ENCODE measurements around the gene HESX1. TPM values are rescaled to one million over a fixed set of nuclear protein-coding genes. Genes with fewer than 3 reads are reported as not detected.
A peak's percentile ranks its signal among the peaks of the same experiment; 100 is the strongest.

Gene HESX1
- total RNA-seq, 2 experiments from 2014 or later, result 0.43 to 0.54 TPM

DNA sequence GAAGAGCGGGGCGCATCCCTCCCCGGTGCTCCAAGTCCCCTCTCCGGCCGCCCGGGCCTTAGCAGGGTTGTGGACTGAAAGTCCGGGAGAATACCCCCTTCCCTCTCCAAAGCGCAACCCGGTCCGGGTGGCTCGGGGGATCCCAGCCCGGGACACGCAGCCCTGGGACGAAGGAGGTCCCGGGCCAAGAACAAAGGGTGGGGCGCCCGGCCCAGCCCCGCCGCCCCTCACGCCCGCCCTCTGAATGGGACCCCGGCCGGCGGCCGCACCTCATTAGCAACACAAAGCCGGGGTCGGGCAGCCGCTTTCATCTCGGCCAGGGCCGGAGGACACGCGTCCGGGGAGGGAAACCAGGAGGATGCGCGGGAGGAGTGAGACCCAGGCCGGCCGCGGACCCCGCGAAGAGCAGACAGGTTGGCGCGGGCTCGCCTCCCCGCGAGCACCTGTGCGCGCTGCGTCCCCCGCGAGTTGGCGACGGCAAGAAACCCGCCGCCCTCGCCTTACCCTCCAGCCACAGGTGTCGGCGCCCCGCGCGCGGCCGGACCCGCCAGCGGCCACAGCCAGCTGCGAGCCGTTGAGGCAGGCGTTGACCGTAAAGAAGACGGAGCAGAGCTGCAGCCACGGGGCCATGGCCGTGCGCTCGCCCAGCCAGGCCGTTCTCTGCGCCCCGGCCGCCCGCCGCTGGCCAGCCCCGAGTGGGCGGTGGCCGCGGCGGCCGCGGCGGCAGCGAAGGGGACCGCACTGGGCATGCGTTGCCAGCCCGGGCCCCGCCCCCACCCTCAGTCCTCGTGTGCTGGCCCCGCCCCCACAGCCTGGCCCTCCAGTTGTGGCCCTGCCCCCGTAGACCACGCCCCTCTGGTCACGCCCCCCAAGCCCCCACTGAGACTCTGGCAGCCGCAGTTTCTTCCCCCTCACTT is 34.9 kb downstream of the HESX1 start, which contains the start of gene IL17RD:
Gene IL17RD, minus strand, starts transcription at position 697 of the 917 bp plus-strand sequence. Its CDS starts 67 bp downstream, at position 630.
- intact Hi-C loops (cut with micrococcal nuclease), result no loop called here

DNA sequence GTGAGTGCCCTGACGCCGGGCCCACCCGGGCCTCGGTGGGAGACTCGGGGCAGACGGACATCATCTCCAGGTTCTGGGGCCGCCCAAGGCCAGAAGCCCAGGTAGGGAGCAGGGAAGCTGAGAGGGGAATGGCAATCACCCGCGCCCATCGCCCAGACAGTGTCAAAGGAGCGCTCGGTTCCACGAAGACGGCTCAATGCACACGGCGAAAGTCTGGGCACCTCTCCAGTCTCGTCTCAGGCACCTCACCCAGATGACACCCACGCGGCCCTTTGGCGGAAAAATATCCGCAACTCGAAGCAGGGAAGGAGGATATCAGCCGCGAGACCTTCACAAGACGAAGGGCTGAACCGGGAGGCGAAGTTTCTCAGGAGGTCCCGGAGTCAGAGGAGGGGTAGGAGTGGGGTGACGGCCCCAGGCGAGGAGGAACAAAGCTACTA is 35.5 kb downstream of the HESX1 start:
- no peaks in the 10 kb centered on the region for H3K36me3 Mint-ChIP-seq (ENCODE audit: low read depth)
- intact Hi-C loops (cut with micrococcal nuclease), result no loop called here
- peak overlapping the region; percentile 72 for H3K4me3 Mint-ChIP-seq
- ChIA-PET CTCF (interaction anchor here (1.4 kb wide), 1 partner anchor 64 kb away, joined by 6 read pairs; no protein-coding TSS in a partner anchor), POLR2A (no interaction called here)
- ATAC-seq, result peak; percentile 28
- H3K27me3 Mint-ChIP-seq, result peaks cover 69% of the 10 kb centered on the region
- peaks cover 13% of the 10 kb centered on the region for H3K4me1 Mint-ChIP-seq (ENCODE audit: low read depth)
- H3K9me3 Mint-ChIP-seq, result no peaks in the 10 kb centered on the region
- TF ChIP-seq, protein P1, sequence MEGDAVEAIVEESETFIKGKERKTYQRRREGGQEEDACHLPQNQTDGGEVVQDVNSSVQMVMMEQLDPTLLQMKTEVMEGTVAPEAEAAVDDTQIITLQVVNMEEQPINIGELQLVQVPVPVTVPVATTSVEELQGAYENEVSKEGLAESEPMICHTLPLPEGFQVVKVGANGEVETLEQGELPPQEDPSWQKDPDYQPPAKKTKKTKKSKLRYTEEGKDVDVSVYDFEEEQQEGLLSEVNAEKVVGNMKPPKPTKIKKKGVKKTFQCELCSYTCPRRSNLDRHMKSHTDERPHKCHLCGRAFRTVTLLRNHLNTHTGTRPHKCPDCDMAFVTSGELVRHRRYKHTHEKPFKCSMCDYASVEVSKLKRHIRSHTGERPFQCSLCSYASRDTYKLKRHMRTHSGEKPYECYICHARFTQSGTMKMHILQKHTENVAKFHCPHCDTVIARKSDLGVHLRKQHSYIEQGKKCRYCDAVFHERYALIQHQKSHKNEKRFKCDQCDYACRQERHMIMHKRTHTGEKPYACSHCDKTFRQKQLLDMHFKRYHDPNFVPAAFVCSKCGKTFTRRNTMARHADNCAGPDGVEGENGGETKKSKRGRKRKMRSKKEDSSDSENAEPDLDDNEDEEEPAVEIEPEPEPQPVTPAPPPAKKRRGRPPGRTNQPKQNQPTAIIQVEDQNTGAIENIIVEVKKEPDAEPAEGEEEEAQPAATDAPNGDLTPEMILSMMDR (IDR thresholded peaks at IDR 0.05), result no peak
- no peak overlapping the region for H3K27ac Mint-ChIP-seq
- DNase-seq, result peak; percentile 53

More for the DNA sequence above, 34.9 kb downstream of the HESX1 start, which contains the start of gene IL17RD:
- ChIA-PET CTCF (interaction anchor here (1.4 kb wide), 1 partner anchor 65 kb away, joined by 6 read pairs; no protein-coding TSS in a partner anchor), POLR2A (interaction anchor here (0.7 kb wide), 1 partner anchor 13 kb away, joined by 3 read pairs; no protein-coding TSS in a partner anchor)
- DNase-seq (peak; percentile 79), ATAC-seq (peak; percentile 90)
- Mint-ChIP-seq H3K27ac (no peak within 1 kb of the TSS), H3K27me3 (peaks cover 72% of the 10 kb centered on the region), H3K9me3 (no peaks in the 10 kb centered on the region), H3K4me1 (ENCODE audit: low read depth) (peaks cover 9% of the 10 kb centered on the region), H3K4me3 (peak within 1 kb of the TSS; percentile 72), H3K36me3 (ENCODE audit: low read depth) (no peaks in the 10 kb centered on the region)
- TF ChIP-seq, protein P1 (IDR thresholded peaks at IDR 0.05), result no peak

DNA sequence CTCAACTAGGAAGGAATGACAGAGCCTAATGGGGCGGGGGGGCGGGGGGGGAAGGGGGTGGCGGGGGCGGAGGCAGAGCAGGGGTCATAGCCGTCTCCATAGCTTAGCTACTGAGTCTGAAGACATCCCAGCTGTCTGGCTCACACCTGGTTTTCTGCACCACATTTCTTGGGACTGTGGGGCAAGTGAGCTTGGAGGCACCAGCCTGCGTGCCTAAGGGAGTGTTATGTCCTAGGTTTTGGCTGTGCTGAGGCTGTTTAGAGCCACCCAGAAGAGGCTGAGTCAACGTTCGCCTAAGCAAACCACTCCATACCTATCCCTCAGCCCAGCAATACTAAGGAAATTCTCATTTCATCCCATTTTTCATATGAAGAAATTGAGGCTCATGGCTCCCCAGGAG is 36.0 kb downstream of the HESX1 start:
- CTCF ChIA-PET, result interaction anchor here (0.6 to 1.4 kb wide), 2 partner anchors 64 to 377 kb away, joined by 3 to 6 read pairs; no protein-coding TSS in a partner anchor
- H3K4me1 Mint-ChIP-seq (ENCODE audit: low read depth), result peaks cover 17% of the 10 kb centered on the region
- H3K4me3 Mint-ChIP-seq, result peak overlapping the region; percentile 72

DNA sequence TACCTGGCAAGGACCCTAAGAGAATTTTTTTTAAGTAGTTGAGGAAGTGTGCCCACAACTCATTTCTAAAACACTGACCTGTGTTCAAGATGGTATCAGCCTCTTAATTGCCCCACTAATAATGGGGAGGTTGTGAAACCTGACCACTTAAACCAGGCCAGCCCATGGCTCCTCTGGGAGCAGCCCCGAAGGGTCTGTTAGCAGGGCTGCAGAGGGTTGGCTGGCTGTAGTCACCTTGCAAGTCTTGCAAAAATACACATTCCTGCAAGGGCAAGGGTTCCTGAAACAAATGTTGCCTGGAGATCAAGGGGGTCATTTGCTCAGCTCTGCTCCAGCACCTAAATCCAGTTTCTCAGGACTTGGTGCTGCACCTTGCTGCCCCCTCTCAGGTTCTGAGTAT is 37.9 kb downstream of the HESX1 start:
- intact Hi-C loops (cut with micrococcal nuclease), result no loop called here
- H3K4me1 Mint-ChIP-seq (ENCODE audit: low read depth), result peaks cover 17% of the 10 kb centered on the region
- ATAC-seq, result no peak
- no peak overlapping the region for H3K4me3 Mint-ChIP-seq
- H3K36me3 Mint-ChIP-seq (ENCODE audit: low read depth), result no peaks in the 10 kb centered on the region
- ChIA-PET POLR2A (no interaction called here), CTCF (no interaction called here)
- no peak overlapping the region for H3K27ac Mint-ChIP-seq
- TF ChIP-seq, protein P1 (IDR thresholded peaks at IDR 0.05), result no peak
- no peaks in the 10 kb centered on the region for H3K9me3 Mint-ChIP-seq
- no peak for DNase-seq
- peaks cover 59% of the 10 kb centered on the region for H3K27me3 Mint-ChIP-seq

More for the DNA sequence above, 36.0 kb downstream of the HESX1 start:
- Mint-ChIP-seq H3K27ac (no peak overlapping the region), H3K9me3 (no peaks in the 10 kb centered on the region), H3K27me3 (peaks cover 66% of the 10 kb centered on the region), H3K36me3 (ENCODE audit: low read depth) (no peaks in the 10 kb centered on the region)
- DNase-seq, result no peak
- POLR2A ChIA-PET, result no interaction called here
- ATAC-seq, result no peak
- intact Hi-C loops (cut with micrococcal nuclease), result no loop called here
- TF ChIP-seq, protein P1 (IDR thresholded peaks at IDR 0.05), result no peak
